Osteoblast (primary cell): ENCODE data around the gene ALG9. TPM values are rescaled to one million over a fixed set of nuclear protein-coding genes. Genes with fewer than 3 reads are reported as not detected.

Source experiments
- DNase-seq: peaks from one replicate; pipeline ENCODE4 v3.0.0; 2011; ENCODE audit warnings: low spot score, mixed read lengths; ENCODE audit not compliant: insufficient read length; ENCODE audit errors: missing footprints
- H2AFZ ChIP-seq: 2 replicates; pipeline ENCODE4 v1.6.0; 2011; ENCODE audit warnings: mild to moderate bottlenecking, low read length
- H3K27ac ChIP-seq: 2 replicates; pipeline ENCODE4 v1.5.1; 2011; ENCODE audit warnings: mild to moderate bottlenecking, low read depth, low read length, moderate library complexity
- H3K27me3 ChIP-seq: 2 replicates; pipeline ENCODE4 v1.6.0; 2012; ENCODE audit warnings: mild to moderate bottlenecking, control low read depth, inconsistent platforms, low read length, moderate library complexity; ENCODE audit not compliant: insufficient read depth
- H3K36me3 ChIP-seq: 2 replicates; pipeline ENCODE4 v1.5.1; 2011; ENCODE audit warnings: mild to moderate bottlenecking, low read length, control low read depth, moderate library complexity; ENCODE audit not compliant: insufficient read depth
- H3K4me1 ChIP-seq: 2 replicates; pipeline ENCODE4 v1.5.1; 2011; ENCODE audit warnings: mild to moderate bottlenecking, low read length, control low read depth, moderate library complexity; ENCODE audit not compliant: insufficient read depth
- H3K4me2 ChIP-seq: 2 replicates; pipeline ENCODE4 v1.6.0; 2011; ENCODE audit warnings: mild to moderate bottlenecking, low read length; ENCODE audit not compliant: insufficient read depth
- H3K4me3 ChIP-seq: fragments of 200-600 bp; sonication (generic); 3 replicates; pipeline ENCODE4 v1.5.1; 2012; ENCODE audit warnings: mild to moderate bottlenecking, low read length, inconsistent platforms; ENCODE audit not compliant: insufficient read depth
- H3K79me2 ChIP-seq: 2 replicates; pipeline ENCODE4 v1.6.0; 2012; ENCODE audit warnings: mild to moderate bottlenecking, low read length, control low read depth, inconsistent platforms; ENCODE audit not compliant: insufficient read depth
- H3K9me3 ChIP-seq: 2 replicates; pipeline ENCODE4 v1.5.1; 2011; ENCODE audit warnings: low read depth, low read length, control low read depth
- H4K20me1 ChIP-seq: 2 replicates; pipeline ENCODE4 v1.6.0; 2012; ENCODE audit warnings: mild to moderate bottlenecking, low read length, control low read depth; ENCODE audit not compliant: insufficient read depth
- total RNA-seq: library from RNA; depleted of rRNA; stranded (reverse); fragments of >200 nt; gene quantifications from 2 replicates; pipeline ENCODE4 v1.2.3, GENCODE V29; 2012
- TF ChIP-seq, protein P1 (sequence below): IDR thresholded peaks from 2 replicates; pipeline ENCODE4 v1.5.1; 2011; ENCODE audit warnings: mild to moderate bottlenecking, low read depth, low read length, moderate library complexity; ENCODE audit errors: extremely low read depth

Gene ALG9
- total RNA-seq, 1 donor, result 35.8 TPM

GRCh38 chr11:111762981-111763643, 108.3 kb downstream of the ALG9 start:
- DNase-seq, result peak; percentile 66
- TF ChIP-seq, protein P1, sequence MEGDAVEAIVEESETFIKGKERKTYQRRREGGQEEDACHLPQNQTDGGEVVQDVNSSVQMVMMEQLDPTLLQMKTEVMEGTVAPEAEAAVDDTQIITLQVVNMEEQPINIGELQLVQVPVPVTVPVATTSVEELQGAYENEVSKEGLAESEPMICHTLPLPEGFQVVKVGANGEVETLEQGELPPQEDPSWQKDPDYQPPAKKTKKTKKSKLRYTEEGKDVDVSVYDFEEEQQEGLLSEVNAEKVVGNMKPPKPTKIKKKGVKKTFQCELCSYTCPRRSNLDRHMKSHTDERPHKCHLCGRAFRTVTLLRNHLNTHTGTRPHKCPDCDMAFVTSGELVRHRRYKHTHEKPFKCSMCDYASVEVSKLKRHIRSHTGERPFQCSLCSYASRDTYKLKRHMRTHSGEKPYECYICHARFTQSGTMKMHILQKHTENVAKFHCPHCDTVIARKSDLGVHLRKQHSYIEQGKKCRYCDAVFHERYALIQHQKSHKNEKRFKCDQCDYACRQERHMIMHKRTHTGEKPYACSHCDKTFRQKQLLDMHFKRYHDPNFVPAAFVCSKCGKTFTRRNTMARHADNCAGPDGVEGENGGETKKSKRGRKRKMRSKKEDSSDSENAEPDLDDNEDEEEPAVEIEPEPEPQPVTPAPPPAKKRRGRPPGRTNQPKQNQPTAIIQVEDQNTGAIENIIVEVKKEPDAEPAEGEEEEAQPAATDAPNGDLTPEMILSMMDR, result peak; percentile 30
- Histone ChIP-seq H4K20me1 (no peaks in the 10 kb centered on the region), H2AFZ (no peak overlapping the region), H3K4me1 (peaks cover 20% of the 10 kb centered on the region), H3K79me2 (peaks cover 53% of the 10 kb centered on the region), H3K4me3 (no peak overlapping the region), H3K9me3 (no peaks in the 10 kb centered on the region), H3K4me2 (no peak overlapping the region), H3K27ac (no peak overlapping the region), H3K27me3 (no peaks in the 10 kb centered on the region), H3K36me3 (peaks cover 51% of the 10 kb centered on the region)

DNA sequence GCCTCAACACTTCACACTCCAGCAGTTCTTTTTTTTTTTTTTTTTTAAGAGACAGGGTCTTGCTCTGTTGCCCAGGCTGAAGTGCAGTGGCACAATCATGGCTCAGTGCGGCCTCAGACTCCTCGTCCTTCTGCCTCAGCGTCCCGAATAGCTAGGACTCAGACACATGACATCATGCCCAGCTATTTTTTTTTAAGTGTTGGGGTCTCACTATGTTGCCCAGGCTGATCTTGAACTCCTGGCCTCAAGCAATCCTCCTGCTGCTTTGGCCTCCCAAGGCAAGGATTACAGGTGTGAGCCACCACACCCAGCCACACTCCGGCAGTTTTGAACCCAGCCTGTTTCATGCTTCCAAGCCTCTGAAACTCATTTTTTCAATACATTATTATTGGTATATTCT, 108.9 kb downstream of the ALG9 start:
- H3K27me3 ChIP-seq, result no peaks in the 10 kb centered on the region
- no peak overlapping the region for H3K4me2 ChIP-seq
- H4K20me1 ChIP-seq, result no peaks in the 10 kb centered on the region
- no peaks in the 10 kb centered on the region for H3K9me3 ChIP-seq
- H3K4me1 ChIP-seq, result peaks cover 20% of the 10 kb centered on the region
- H3K36me3 ChIP-seq, result peaks cover 55% of the 10 kb centered on the region
- peaks cover 55% of the 10 kb centered on the region for H3K79me2 ChIP-seq
- no peak overlapping the region for H2AFZ ChIP-seq
- TF ChIP-seq, protein P1, result no peak
- no peak overlapping the region for H3K27ac ChIP-seq
- no peak overlapping the region for H3K4me3 ChIP-seq
- no peak for DNase-seq

DNA sequence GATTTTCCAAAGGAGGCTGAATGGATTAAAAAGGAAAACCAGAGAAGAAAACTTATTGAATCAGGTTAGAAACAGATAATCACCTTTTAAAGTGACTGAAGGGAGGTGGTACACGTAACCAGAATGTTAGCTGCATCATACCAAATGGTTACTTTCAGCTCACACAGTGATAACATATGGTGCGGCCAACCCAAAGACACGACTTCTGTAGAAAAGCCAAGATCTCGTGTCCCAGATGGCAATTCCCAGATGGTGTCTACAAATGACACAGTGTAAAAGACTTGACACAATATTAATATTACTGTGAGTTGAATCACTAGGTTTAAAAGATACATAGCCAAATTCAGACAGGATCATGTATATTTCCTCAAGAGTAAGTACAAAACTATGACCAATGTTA, 110.3 kb downstream of the ALG9 start:
- Histone ChIP-seq H3K36me3 (peaks cover 61% of the 10 kb centered on the region), H3K27ac (no peak overlapping the region), H3K4me1 (peaks cover 13% of the 10 kb centered on the region), H4K20me1 (no peaks in the 10 kb centered on the region), H2AFZ (no peak overlapping the region), H3K4me2 (no peak overlapping the region), H3K9me3 (no peaks in the 10 kb centered on the region), H3K79me2 (peaks cover 54% of the 10 kb centered on the region), H3K4me3 (no peak overlapping the region), H3K27me3 (no peaks in the 10 kb centered on the region)
- TF ChIP-seq, protein P1, result no peak
- no peak for DNase-seq

DNA sequence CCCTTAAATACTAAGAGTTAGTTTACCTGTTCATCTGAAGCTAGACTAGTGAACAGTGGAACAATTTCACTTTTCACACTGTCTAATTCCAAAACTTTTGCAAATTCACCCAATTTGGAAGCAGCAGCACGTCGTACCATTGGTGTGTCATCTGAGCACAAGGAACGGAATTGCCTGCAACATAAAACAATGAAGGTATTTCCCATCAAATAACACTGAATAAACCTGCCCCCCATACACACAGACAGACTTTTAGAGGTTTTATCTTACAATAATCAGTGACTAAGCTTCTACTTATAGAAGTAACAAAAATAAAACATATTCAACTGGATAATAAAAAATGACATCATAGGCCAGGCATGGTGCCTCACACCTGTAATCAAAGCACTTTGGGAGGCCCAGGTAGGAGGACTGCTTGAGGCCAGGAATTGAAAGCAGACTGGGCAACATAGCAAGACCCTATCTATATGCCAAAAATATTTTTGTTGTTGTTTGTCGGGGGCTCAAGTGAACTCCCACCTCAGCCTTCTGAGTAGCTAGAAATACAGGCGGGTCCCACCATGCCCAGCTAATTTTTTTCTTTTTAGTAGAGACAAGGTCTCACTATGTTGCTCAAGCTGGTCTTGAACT, 111.5 kb downstream of the ALG9 start:
- no peaks in the 10 kb centered on the region for H3K9me3 ChIP-seq
- peaks cover 42% of the 10 kb centered on the region for H3K79me2 ChIP-seq
- no peak for DNase-seq
- H3K4me3 ChIP-seq, result no peak overlapping the region
- H3K27me3 ChIP-seq, result no peaks in the 10 kb centered on the region
- no peak overlapping the region for H3K27ac ChIP-seq
- TF ChIP-seq, protein P1, result no peak
- H4K20me1 ChIP-seq, result no peaks in the 10 kb centered on the region
- peaks cover 10% of the 10 kb centered on the region for H3K4me1 ChIP-seq
- peaks cover 67% of the 10 kb centered on the region for H3K36me3 ChIP-seq
- no peak overlapping the region for H3K4me2 ChIP-seq
- H2AFZ ChIP-seq, result no peak overlapping the region
